IPS-18a (cell line): ENCODE data around the gene RETREG2.
"Not testable (repeated sequence)": the region's sequence is repeated elsewhere in the genome, so short reads cannot be mapped to it uniquely, and the experiment has no call there.

Experiments
- H3K27ac ChIP-seq: one replicate; pipeline ENCODE4 v1.5.1; 2013; ENCODE audit warnings: low read length
- H3K27me3 ChIP-seq: one replicate; pipeline ENCODE4 v1.6.1; 2013; ENCODE audit warnings: mild to moderate bottlenecking, low read length; ENCODE audit not compliant: control insufficient read depth, insufficient read depth
- H3K36me3 ChIP-seq: one replicate; pipeline ENCODE4 v1.6.1; 2013; ENCODE audit warnings: low read depth, low read length; ENCODE audit not compliant: control insufficient read depth
- H3K4me1 ChIP-seq: one replicate; pipeline ENCODE4 v1.6.1; 2013; ENCODE audit warnings: low read depth, low read length; ENCODE audit not compliant: control insufficient read depth
- H3K4me3 ChIP-seq: one replicate; pipeline ENCODE4 v1.5.1; 2013; ENCODE audit warnings: low read length
- H3K9ac ChIP-seq: one replicate; pipeline ENCODE4 v1.6.1; 2013; ENCODE audit warnings: mild to moderate bottlenecking, low read length, moderate library complexity
- H3K9me3 ChIP-seq: one replicate; pipeline ENCODE4 v1.6.1; 2013; ENCODE audit warnings: low read depth, low read length; ENCODE audit not compliant: control insufficient read depth

The RETREG2 gene

DNA sequence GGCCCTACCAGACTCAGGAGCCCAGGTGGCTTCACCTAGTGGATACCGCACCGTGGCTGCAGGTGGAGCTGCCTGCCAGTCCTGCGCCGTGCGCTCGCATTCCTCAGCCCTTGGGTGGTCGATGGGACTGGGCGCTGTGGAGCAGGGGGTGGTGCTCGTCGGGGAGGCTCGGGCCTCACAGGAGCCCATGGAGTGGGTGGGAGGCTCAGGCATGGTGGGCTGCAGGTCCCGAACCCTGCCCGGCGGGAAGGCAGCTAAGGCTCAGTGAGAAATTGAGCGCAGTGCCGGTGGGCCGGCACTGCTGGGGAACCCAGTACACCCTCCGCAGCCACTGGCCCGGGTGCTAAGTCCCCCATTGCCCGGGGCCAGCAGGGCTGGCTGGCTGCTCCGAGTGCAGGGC is 23.3 kb downstream of the RETREG2 start:
- H3K4me3 ChIP-seq, H3K36me3 ChIP-seq, H3K4me1 ChIP-seq, H3K9me3 ChIP-seq, H3K27ac ChIP-seq, H3K9ac ChIP-seq, H3K27me3 ChIP-seq: not testable (repeated sequence)

DNA sequence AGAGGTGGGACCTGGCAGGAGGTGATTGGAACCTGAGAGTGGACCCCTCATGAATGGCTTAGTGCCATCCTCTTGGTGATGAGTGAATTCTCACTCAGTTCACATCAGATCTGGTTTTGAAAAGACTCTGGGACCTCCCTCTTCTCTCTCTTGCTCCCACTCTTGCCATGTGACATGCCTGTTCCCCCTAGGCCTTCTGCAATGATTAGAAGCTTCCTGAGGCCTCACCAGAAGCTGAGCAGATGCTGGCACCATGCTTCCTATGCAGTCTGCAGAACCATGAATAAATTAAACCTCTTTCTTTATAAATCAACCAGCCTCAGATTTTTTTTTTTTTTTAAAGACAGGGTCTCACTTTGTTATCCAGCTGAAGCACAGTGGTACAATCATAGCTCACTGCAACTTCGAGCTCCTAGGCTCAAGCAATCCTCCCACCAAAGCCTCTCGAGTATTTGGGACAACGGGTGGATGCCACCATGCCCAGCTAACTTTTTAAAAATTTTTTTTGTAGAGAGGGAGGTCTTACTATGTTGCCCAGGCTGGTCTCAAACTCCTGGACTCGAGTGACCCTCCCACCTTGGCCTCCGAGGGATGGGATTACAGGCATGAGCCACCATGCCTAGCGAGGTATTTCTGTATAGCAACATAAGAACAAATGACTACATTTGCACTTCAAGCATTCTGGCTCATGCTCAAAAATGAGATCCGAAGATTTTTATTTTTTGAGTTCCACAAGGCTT is 26.5 kb downstream of the RETREG2 start:
- Histone ChIP-seq H3K9ac (no peak overlapping the region), H3K4me1 (peaks cover 3% of the 10 kb centered on the region), H3K27me3 (no peaks in the 10 kb centered on the region), H3K9me3 (no peaks in the 10 kb centered on the region), H3K36me3 (peaks cover 10% of the 10 kb centered on the region), H3K4me3 (no peak overlapping the region), H3K27ac (no peak overlapping the region)

DNA sequence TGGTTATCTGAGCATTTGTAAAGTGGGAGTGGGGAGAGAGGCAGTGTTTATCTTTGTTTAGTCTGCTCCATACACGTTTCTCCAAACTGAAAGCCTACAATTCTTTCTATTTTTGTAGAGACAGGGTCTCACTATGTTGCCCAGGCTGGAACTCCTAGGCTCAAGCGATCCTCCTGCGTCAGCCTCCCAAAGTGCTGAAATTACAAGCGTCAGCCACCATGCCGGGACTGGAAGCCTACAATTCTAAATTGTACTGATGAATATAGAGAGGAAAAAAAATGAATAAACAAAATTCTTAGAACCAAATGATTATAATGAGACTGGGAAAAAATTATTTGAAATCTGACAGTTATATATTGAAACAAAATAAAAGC is 27.1 kb downstream of the RETREG2 start:
- Histone ChIP-seq H3K36me3 (peaks cover 15% of the 10 kb centered on the region), H3K4me1 (peaks cover 3% of the 10 kb centered on the region), H3K27ac (no peak overlapping the region), H3K9ac (no peak overlapping the region), H3K9me3 (no peaks in the 10 kb centered on the region), H3K4me3 (no peak overlapping the region), H3K27me3 (no peaks in the 10 kb centered on the region)

DNA sequence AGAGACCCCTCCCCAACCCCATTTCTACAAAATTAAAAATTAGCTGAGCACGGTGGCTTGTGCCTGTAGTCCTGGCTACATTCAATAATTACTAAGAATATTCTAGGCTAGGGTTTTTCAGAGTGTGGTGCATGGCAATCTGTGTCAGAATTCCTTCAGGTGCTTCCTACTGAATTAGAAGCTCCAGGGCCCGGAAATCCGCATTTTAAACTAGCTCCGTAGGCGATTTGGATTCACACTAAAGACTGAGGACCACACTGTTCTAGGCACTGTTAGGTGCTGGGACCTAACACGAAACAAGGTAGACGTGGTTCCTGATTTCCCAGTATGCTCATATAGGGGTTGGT is 27.9 kb downstream of the RETREG2 start:
- Histone ChIP-seq H3K9ac (peak overlapping the region; percentile 29), H3K36me3 (peaks cover 23% of the 10 kb centered on the region), H3K27ac (no peak overlapping the region), H3K27me3 (no peaks in the 10 kb centered on the region), H3K9me3 (no peaks in the 10 kb centered on the region), H3K4me3 (peak overlapping the region; percentile 71), H3K4me1 (peaks cover 3% of the 10 kb centered on the region)

- H3K4me1 ChIP-seq: peaks cover 3% of the 10 kb centered on the region
- no peaks in the 10 kb centered on the region for H3K27me3 ChIP-seq
- H3K9me3 ChIP-seq: no peaks in the 10 kb centered on the region
- H3K9ac ChIP-seq: peak within 1 kb of the TSS; percentile 29
- peak within 1 kb of the TSS; percentile 71 for H3K4me3 ChIP-seq
- H3K36me3 ChIP-seq: peaks cover 26% of the 10 kb centered on the region
- no peak within 1 kb of the TSS for H3K27ac ChIP-seq
These were observed 28.5 kb downstream of the RETREG2 start, which contains the start of gene ZFAND2B for GRCh38 chr2:219206328-219207133. ZFAND2B (plus strand) TSS chr2:219206782; CDS start chr2:219206988, 206 bp downstream.

- H3K27me3 ChIP-seq: no peaks in the 10 kb centered on the region
- peaks cover 26% of the 10 kb centered on the region for H3K36me3 ChIP-seq
- peak overlapping the region; percentile 71 for H3K4me3 ChIP-seq
- H3K4me1 ChIP-seq: peaks cover 3% of the 10 kb centered on the region
- H3K9me3 ChIP-seq: no peaks in the 10 kb centered on the region
- H3K27ac ChIP-seq: no peak overlapping the region
- H3K9ac ChIP-seq: peak overlapping the region; percentile 10
These were observed 29.2 kb downstream of the RETREG2 start for GRCh38 chr2:219207134-219207883.

- Histone ChIP-seq H3K36me3 (peaks cover 30% of the 10 kb centered on the region), H3K4me3 (no peak overlapping the region), H3K9me3 (no peaks in the 10 kb centered on the region), H3K4me1 (peaks cover 3% of the 10 kb centered on the region), H3K9ac (no peak overlapping the region), H3K27ac (no peak overlapping the region), H3K27me3 (no peaks in the 10 kb centered on the region)
These were observed 30.0 kb downstream of the RETREG2 start for GRCh38 chr2:219207884-219208740.

DNA sequence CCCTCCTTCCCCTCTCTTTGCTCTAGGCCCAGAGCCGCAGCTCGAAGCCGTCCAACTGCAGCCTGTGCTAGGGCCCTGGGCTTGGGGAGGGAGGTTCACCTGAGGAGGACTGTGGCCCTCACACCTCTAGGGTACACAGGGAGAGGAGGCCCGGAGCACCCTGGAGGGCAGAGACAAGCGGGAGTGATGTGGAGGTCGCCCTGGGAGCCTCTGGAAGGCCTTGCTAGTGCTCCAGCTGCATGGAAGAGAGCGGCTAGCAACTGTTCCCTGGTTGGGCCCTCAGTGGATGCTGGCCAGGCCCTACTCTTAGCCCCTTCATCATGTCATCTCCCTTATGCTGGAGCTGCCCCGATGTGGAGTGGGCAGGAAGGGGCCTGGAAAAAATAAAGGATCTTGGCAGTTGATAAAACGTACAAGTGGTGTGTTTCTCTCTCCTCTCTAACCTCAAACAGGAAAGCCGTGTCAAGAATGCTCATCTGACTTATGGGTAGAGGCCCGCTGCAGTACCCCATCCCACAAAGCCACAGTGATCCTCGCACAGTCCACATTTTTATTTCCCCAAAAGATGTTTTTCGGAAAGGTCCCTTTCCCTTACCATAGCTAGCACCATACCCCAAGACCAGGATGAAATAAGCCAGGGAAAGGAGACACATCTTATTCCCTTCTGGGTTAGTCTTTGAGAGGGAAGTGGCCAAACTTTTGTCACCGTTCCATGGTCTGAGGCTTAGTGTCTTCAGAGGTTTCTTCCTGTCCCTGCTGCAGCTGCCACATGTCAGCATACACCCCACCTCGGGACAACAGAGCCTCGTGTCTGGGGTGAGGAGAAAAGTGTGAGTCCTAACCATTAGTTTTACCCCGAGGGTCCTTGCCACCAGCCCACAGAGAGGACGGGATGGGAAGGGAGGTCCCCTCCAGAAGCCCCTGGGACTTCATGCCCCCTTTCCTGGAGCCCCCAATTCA is 31.4 kb downstream of the RETREG2 start:
- no peak overlapping the region for H3K4me3 ChIP-seq

GRCh38 chr2:219210196-219210885 is 32.3 kb downstream of the RETREG2 start:
- Histone ChIP-seq H3K4me1 (peaks cover 3% of the 10 kb centered on the region), H3K9me3 (no peaks in the 10 kb centered on the region), H3K27ac (no peak overlapping the region), H3K27me3 (no peaks in the 10 kb centered on the region), H3K4me3 (no peak overlapping the region), H3K9ac (no peak overlapping the region), H3K36me3 (peaks cover 51% of the 10 kb centered on the region)

More for the DNA sequence above, 31.4 kb downstream of the RETREG2 start:
- no peak overlapping the region for H3K27ac ChIP-seq
- H3K9ac ChIP-seq: no peak overlapping the region
- H3K27me3 ChIP-seq: no peaks in the 10 kb centered on the region
- no peaks in the 10 kb centered on the region for H3K9me3 ChIP-seq
- H3K36me3 ChIP-seq: peaks cover 43% of the 10 kb centered on the region
- H3K4me1 ChIP-seq: peaks cover 3% of the 10 kb centered on the region

DNA sequence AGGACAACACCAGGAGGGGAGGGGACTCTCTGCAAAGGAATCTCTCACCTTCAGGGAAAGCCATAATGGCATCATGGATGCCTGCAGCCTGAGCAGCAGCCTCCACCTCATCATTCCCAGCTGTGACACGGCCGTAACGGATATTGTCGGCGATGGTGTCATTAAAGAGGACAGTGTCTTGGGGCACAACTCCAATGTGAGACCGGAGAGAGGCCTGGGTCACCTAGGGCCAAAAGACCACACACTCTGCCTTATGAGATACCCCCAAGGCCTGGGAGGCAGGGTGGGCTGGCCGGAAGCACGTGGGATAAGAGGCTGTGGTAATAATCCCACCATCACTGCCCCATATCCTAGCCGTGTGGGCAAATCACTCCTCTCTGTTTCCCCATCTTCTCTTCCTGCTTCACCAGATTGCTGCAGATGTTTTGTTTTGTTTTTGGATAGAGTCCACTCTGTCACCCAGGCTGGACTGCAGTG is 32.8 kb downstream of the RETREG2 start:
- peaks cover 3% of the 10 kb centered on the region for H3K4me1 ChIP-seq

More for the DNA sequence above, 32.8 kb downstream of the RETREG2 start:
- no peak overlapping the region for H3K4me3 ChIP-seq
- H3K27me3 ChIP-seq: no peaks in the 10 kb centered on the region
- H3K9ac ChIP-seq: no peak overlapping the region
- H3K9me3 ChIP-seq: no peaks in the 10 kb centered on the region
- H3K27ac ChIP-seq: no peak overlapping the region
- H3K36me3 ChIP-seq: peaks cover 51% of the 10 kb centered on the region
